Fibroblast of gingiva (primary cell): ENCODE results near the gene FAM227B.
A peak's percentile ranks its signal among the peaks of the same experiment; 100 is the strongest.
"Not testable (repeated sequence)": the region's sequence is repeated elsewhere in the genome, so short reads cannot be mapped to it uniquely, and the experiment has no call there.

Experiments
- DNase-seq: peaks from one replicate; pipeline ENCODE4 v3.0.0-alpha.2; 2011; ENCODE audit warnings: low read depth

FAM227B gene

DNA sequence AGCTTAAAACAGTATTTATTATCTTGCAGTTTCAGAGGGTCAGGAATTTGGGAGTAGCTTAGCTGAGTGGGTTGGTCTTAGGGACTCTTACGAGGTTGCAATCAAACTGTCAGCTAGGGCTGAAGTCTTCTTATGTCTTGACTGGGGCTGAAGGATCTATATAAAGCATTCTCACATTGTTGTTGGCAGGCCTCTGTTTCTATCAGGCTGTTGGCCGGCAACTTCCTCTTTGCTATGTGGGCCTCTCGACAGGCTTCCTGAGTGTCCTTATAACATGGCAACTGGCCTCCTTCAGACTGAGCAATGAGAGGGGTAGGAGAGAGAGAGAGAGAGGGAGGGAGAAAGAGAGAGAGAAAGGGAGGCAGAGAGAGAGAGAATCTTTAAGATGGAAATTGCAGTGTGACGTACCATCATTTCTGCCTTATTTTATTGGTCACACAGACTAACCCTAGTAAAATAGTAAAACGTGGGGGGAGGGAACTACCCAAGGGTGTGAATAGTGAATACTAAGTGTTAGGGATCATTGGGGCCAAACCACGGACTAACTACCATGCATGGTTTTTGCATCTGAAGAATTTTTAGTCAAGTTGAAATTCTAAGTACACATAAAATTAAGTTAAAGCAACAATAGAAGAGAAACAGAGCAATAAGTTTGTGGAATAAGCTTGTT lies 181.5 kb downstream of the FAM227B start:
- no peak for DNase-seq

DNA sequence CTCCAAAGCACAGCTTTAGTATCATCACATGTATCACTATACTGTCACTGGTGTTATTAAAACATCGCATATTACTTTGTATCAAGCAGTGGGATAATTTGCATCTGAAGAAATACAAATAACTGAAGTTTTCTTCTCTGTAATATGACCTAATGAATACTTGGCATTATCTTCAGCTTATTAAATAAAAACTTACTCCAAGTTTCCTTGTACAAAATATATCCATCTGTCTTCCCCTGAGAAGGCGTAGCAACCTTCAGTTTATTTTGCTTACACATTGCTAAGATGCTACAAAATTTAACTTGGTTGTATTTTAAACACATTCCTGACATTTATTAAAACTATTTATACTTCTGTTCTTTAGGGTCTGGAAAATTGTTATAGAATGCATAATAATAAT lies 183.9 kb downstream of the FAM227B start:
- peak; percentile 68 for DNase-seq

DNA sequence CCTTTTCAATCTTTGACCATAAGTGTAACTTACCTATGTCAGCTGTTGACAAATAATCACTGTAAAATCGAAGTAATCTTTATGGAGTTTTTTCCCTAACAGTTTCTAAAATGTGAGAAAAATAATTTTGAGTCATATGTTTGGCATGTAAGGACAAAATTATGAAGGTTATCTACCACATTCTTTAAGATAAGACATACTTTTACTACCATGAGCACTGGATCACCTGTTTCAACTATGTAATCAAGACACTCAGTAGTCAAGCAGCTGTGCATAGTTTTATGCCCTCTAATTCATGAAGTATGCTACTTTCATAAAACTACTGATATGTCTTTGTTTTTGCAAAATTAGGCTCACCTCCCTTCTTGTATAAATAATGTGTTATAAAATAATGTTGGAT lies 185.4 kb downstream of the FAM227B start:
- DNase-seq, result no peak

DNA sequence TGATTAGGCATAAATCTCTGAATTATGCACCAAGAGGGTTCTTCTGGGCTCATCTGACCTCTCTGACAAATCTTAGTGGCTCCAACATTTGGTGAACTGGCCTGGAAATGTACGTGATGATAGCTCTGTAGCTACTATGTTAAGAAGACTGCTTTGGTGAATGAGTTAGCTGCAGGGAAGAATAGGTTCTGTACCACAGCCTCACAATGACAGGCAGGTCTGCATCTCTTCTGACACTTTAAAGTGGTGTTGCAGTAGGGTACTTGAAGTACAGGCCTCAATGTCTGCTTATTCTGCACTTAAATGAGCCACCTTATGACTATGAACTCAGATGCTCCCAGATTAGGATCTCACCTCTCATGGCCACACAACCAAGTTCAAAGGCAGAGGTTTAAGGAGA lies 190.6 kb downstream of the FAM227B start:
- no peak for DNase-seq

DNA sequence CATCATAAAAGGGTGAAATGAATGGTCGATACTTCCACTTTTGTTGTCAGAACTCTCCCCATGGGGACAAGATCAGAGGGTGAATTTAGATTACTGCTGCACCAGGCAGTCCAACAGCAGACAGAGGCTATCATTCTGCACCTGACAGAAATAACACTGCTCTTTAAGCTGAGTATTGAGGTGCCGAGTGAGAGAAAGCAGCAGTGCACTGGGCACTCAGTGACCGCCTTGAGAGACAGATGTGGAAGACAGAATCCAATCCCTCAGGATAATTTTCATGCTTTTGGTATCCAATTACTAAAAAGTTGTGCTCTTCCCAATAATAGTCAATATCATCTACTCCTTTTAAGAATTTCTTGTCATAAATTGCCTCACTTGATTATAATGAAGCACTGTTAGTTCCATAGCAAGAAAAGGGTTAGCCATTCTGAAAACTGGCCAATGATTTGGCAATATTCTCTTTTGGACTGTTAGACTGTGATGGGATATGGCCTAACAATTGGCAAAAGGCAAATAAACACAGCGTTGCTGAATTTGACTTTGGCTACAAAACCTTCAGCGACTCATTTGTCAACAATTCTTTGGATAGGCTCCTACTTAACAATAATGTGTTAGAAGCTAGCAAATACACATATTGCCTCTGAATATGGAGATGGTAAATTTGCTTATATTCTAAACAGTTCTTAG lies 192.1 kb downstream of the FAM227B start:
- DNase-seq, result peak; percentile 94

DNA sequence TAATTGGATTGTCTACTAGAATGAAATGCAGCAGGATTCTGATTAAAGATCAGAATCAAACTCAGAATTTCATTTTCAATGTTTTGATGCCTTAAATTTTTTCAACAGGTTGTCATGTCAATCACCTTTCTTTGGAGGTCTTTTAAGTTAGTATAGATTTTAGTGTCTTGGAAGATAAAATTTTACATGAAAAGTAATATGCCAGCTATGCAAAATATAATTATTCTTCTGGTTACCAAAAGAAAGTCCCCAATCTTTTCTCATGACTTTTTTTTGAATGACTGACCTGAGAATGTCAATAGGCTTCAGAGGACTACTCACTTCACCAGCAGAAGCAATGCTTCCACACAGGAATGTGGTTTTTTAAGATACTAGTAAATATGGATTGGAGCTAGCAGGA lies 193.2 kb downstream of the FAM227B start:
- DNase-seq, result no peak

DNA sequence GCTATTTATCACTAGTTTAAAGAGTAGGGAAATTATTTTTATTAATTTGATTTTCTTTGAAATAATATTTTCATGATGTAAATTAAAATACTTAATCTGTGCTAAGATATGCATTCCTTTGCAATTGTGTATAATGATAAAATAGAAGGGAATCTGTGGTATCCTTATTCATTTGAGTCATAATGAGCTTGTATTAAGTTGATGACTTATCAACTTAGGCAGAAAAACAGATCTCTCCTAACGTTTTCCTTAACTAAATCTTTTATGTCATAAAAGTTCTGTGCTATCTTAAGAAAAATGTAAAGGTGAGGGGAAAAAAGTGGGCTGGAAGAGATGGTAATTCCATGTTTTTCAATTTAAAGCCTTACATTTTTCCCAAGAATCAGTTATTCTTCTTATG lies 195.7 kb downstream of the FAM227B start:
- DNase-seq, result no peak

DNA sequence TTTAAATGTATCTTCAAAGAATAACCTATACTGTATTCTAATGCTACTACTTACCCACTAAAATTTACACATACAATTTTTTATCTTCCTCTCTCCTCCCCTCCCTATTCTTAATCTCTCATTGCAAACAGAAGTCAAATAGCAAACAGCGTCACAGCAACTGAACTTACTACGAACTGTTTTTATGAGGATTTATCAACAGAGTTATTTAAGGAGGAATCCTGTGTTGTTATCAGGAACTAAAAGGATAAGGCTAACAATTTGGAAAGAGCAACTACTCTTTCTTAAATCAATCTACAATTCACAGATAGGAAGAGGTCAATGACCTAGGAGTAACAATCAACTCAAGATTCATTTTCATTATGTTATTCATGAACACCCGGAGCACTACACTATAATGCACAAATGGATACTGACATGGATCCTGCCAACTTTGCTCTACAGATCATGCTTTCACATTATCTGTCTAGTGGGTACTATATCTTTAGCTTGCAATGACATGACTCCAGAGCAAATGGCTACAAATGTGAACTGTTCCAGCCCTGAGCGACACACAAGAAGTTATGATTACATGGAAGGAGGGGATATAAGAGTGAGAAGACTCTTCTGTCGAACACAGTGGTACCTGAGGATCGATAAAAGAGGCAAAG lies 196.6 kb downstream of the FAM227B start:
- DNase-seq, result peak; percentile 3

DNA sequence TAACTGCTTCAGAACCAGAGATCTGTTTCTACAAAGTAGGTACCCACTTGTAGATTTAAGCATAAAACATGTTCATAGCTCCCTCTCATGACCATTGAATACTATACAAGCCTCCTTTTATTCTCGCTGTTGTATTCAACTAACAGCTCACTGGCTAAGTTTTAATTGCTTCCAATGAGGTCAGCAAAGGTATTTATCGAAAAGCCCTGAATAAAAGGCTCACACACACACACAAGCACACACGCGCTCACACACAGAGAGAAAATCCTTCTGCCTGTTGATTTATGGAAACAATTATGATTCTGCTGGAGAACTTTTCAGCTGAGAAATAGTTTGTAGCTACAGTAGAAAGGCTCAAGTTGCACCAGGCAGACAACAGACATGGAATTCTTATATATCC lies 197.6 kb downstream of the FAM227B start, which contains the start of gene FGF7:
FGF7 (plus strand) TSS at position 222 of the 400 bp plus-strand sequence. CDS start 1,056 bp downstream, outside the sequence.
- DNase-seq, result peak; percentile 91

DNA sequence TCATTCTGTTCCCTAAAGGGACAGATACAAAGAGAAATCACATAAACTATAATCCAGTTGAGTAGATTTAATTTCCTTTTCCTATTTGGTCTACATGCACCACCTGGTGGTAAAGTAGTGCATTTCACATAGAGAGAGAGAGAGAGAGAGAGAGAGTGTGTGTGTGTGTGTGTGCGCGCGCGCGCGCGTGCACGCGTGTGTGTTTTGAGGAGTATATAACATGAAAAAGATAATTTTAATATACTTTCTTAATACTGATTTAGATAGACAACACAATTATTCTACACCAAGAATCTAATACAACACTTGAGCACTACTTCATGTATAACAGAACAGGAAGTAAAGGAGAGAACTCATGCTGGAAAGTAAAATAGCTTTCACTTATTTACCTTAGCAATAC lies 198.6 kb downstream of the FAM227B start:
- DNase-seq, result peak; percentile 71

DNA sequence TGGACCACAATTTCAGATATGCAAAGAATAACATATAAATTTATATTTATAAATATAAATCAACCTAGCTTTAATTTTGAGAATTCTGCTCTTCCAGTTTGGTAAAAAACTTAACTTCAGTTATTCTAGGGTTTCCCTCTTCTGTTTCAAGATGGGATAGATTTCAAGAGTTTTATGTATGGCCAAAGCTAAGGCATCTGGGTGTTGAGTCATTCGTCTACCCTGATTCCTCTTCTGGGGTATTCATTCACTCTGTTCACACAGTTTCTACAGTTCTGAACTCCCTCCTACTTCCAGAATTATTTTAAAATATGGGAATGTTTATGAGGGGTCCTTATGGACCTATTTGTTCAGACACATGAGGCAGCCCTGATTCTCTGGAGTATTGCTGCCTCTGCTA lies 201.8 kb downstream of the FAM227B start:
- no peak for DNase-seq

DNA sequence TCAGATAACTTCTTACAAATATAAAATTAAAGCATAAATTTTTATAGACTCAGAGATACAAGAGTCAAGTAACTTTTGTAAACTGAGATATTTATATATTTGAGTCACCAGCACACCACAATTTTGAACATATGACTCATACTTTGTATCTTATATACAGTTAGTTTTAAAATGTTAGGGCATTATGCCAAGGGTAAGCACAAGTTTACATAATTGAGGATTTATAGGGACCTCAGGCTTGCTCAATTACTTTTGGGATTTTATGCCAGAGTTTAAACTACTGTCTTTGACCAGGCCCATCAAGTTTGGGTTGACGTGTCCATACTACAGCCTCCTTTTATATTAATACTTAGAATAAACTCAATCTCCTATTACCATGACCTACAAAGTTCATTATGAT lies 205.0 kb downstream of the FAM227B start:
- DNase-seq, result peak; percentile 81

DNA sequence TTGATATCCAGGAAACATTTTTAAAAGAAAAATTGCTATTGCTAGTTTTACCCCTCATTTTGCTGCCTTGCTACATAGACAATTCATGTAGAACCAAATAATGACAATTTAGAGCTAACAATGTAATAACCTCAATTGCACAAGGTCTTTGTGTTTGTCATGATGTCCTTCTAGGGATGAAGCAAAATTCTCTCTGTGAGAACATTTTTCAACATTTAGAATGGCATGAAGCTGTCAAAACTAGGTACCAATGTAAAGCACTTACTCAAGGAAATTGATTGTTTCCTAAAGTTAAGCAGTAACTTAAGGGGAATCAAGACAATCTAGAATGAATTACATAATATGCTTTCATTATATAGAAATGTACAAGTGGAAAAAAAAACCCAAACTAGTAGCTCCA lies 205.5 kb downstream of the FAM227B start:
- peak; percentile 4 for DNase-seq

DNA sequence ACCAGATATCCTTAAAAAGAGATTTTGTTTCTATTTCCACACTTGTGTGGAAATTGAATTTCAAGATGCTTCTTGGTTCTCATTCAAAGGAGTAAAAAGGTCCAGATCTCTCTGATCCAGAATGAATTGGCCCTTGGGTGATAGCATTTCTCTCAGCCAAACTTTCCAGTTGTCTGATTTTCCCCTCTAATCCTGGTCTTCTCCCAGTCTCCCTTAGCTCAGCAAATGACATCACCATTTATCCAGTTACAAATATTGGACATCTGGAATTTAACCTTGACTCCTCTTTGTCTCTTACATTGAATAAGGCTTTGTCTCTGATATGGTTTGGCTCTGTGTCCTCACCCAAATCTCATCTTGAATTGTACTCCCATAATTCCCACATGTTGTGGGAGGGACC lies 207.8 kb downstream of the FAM227B start:
- no peak for DNase-seq

DNA sequence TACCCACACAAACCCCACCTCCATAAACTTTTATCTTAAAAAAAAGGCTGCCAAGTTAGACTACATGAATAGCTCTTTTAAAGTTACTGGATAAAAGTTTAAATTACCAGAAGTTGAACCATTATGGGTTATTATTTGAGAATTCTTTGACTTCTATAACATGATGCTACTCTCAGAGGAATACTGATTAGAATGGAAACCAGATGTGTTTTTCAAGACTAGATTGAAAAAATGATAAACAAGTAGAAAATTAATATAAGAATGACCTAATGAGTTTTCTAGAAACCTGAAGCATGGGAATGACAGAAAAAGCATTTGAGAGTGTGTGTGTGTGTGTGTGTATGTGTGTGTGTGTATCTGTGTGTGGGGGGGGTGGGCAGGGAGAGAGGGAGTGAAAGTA lies 210.0 kb downstream of the FAM227B start:
- DNase-seq, result peak; percentile 49

DNA sequence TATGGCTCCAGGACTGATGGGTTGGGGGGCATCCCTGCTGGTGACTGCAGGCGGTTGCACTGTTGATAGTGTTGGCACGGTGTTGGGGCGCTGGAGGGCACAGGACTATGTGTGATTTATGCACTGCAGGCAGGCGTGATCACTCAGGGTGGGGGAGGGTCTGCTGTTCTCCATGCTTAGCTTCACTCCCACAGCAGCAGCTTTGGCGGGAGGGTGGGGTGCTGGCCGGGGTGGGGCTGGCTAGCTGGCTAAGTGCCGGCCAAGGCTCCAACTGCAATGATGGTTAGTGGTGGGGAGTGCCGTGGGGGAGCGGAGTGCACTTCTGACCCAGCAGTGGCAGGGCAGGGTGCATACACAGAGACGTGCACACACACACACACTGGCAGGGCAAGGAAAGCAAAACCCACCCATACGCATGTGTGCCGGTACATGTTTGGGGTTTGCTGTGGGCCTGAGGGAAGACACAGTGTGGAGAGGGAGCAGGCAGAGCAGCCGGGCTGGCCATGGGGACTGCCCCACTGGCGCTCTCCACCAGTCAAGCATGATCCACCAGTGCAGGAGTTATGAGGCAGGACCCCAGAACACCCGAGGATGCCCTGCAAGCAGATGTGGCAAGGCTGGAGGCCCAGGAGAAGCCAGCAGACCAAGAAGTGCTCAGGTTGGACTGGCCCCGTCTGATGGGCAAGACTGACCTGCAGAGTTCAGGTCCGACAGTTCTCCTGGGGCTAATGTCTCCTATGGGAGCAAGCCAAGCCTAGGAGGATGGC lies 214.1 kb downstream of the FAM227B start:
- DNase-seq, result no peak

DNA sequence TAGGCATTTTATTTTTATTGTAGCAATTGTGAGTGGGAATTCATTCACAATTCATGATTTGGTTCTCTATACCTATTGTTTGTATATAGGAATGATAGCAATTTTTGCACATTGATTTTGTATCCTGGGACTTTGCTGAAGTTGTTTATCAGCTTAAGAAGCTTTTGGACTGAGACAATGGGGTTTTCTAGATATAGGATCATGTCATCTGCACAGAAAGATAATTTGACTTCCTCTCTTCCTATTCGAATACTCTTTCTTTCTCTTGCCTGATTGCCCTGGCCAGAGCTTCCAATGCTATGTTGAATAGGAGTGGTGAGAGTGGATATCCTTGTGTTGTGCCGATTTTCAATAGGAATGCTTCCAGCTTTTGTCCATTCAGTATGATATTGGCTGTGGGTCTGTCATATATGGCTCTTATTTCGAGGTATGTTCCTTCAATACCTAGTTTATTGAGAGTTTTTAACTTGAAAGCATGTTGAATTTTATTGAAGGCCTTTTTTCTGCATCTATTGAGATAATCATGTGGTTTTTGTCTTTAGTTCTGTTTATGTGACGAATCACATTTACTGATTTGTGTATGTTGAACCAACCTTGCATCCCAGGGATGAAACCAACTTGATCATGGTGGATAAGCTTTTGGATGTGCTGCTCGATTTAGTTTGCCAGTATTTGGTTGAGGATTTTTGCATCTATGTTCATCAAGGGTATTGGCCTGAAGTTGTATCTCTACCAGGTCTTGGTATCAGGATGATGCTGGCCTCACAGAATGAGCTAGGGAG lies 217.9 kb downstream of the FAM227B start:
- DNase-seq, result not testable (repeated sequence)

DNA sequence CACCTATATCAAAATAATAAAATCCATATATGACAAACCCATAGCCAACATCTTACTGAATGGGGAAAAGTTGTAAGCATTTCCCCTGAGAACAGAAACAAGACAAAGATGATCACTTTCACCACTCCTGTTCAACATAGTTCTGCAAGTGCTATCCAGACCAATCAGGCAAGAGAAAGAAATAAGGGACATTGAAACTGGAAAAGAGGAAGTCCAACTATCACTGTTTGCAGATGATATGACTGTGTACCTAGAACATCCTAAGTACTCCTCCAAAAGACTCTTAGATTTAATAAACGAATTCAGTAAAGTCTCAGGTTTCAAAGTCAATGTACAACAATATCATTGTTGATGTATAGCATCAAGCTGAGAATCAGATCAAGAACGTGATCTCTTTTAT lies 233.1 kb downstream of the FAM227B start:
- DNase-seq, result no peak

DNA sequence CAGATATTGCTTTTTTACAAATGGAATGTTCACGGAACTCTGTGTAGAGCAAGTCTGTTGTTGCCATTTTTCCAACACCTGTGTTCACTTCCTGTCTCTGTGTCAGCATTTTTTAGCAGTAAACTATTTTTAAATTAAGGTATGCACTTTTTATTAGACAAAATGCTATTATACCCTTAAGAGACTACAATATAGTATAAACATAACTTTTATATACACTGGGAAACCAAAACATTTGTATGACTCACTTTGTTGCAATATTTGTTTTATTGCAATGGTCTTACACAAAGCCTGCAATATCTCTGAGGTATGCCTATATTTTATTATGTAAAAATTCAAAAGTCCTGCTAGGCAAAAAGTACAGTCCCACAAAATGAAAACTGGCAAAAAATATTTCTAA lies 237.4 kb downstream of the FAM227B start:
- peak; percentile 55 for DNase-seq

DNA sequence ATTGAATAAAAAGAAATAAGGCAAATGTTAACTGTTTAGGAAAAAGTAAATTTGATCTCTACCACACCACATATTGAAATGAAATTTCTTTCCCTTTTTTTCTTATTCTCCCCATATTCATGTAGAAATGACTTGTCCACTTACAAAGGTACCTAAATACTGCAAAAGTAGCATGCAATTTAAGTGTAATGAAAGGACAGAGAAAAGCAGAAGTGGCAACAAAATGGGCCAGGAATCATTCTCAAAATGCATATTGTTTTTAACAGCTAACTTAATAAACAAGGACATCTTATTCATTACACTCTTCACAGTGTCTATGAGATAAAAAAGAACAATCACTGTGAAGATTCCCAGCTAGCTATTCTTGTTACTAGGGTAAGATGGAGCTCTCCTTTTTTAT lies 238.2 kb downstream of the FAM227B start:
- no peak for DNase-seq

DNA sequence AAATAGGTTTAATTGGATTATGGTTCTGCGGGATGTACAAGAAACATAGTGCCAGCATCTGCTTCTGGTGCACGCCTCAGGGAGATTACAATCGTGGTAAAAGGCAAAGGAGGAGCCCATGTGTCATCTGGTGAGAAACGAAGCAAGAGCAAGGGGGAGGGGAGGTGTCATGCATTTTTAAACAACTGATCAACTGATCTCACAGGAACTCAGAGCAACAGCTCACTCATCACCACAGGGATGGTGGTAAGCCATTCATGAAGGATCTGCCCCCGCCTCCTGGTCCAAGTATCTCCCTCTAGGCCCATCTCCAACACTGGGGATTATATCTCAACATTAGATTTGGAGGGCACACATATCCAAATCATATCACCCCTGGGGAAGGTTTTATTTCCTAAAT lies 239.7 kb downstream of the FAM227B start:
- DNase-seq, result no peak

DNA sequence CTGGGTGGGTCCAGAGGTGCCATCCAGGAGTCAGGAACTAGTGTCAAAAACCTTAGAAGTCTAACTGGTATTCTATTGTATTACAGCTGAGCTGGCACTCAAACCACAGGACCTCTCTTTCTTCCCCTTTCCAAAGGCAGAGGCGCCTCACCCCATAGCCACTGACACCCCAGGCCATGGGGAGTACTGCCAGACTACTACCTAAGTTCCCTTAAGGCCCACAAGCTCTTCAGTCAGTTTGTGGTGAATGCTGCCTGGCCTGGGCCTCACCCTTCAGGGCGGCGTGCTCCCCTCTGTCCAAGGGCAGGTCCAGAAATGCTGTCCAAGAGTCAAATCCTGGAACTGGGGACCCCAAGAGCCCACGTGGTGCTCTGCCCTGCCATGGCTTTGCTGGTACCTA lies 240.6 kb downstream of the FAM227B start:
- no peak for DNase-seq
